Measurements from ENCODE around the gene ACRV1. TPM values are rescaled to one million over a fixed set of nuclear protein-coding genes. Genes with fewer than 3 reads are reported as not detected.

Gene ACRV1
- total RNA-seq, 2 donors from 2014 or later: 0.37 TPM; not detected in 1

- H3K27me3 ChIP-seq (ENCODE audit: control insufficient read depth, insufficient read depth, low read length, poor library complexity, severe bottlenecking): no peaks in the 10 kb centered on the region
- WGBS, 2 experiments (ENCODE audit: insufficient coverage in 1 of 2, insufficient read length in 1 of 2): 96% methylated on average over 2 of the region's 3 CpGs; no CpG with 5 or more reads in 1 of the 2 experiments
- H3K9me3 Mint-ChIP-seq: no peaks in the 10 kb centered on the region
- H3K9ac ChIP-seq (ENCODE audit: extremely low read depth, low read length, poor library complexity, severe bottlenecking): no peak overlapping the region
- peaks cover 74% of the 10 kb centered on the region for H3K36me3 Mint-ChIP-seq (ENCODE audit: low read depth)
- H3K4me1 Mint-ChIP-seq: no peaks in the 10 kb centered on the region
- H3K4me3 Mint-ChIP-seq: no peak overlapping the region
- H3K27ac ChIP-seq (ENCODE audit: low read depth, low read length): no peak overlapping the region
- H3K27ac Mint-ChIP-seq: no peak overlapping the region
- H3K36me3 ChIP-seq (ENCODE audit: control insufficient read depth, insufficient read depth, low read length): peaks cover 84% of the 10 kb centered on the region
- H3K27me3 Mint-ChIP-seq (ENCODE audit: insufficient read depth): no peaks in the 10 kb centered on the region
- no peak overlapping the region for H3K4me3 ChIP-seq (ENCODE audit: low read length)
- no peak for DNase-seq
- TF ChIP-seq CTCF (conservative IDR thresholded peaks at IDR 0.05): no peak
- no peaks in the 10 kb centered on the region for H3K9me3 ChIP-seq (ENCODE audit: control insufficient read depth, low read length)
- no peaks in the 10 kb centered on the region for H3K4me1 ChIP-seq (ENCODE audit: control insufficient read depth, insufficient read depth, low read length)
Measured at GRCh38 chr11:125645871-125646270, 34.8 kb downstream of the ACRV1 start.

- 98 to 100% methylated on average over 1 of the region's 1 CpG for WGBS, 2 experiments (ENCODE audit: insufficient coverage in 1 of 2, insufficient read length in 1 of 2)
- no peak overlapping the region for H3K27ac Mint-ChIP-seq
Measured at GRCh38 chr11:125638315-125638714, 42.3 kb downstream of the ACRV1 start.

GRCh38 chr11:125637840-125638239 lies 42.8 kb downstream of the ACRV1 start:
- 83 to 91% methylated on average over 2 to 3 of the region's 3 CpGs for WGBS, 2 experiments (ENCODE audit: insufficient coverage in 1 of 2, insufficient read length in 1 of 2)

More at GRCh38 chr11:125638315-125638714, 42.3 kb downstream of the ACRV1 start:
- no peaks in the 10 kb centered on the region for H3K27me3 Mint-ChIP-seq (ENCODE audit: insufficient read depth)
- Histone ChIP-seq H3K9me3 (ENCODE audit: control insufficient read depth, low read length) (no peaks in the 10 kb centered on the region), H3K27me3 (ENCODE audit: control insufficient read depth, insufficient read depth, low read length, poor library complexity, severe bottlenecking) (no peaks in the 10 kb centered on the region), H3K27ac (ENCODE audit: low read depth, low read length) (no peak overlapping the region), H3K4me1 (ENCODE audit: control insufficient read depth, insufficient read depth, low read length) (no peaks in the 10 kb centered on the region), H3K9ac (ENCODE audit: extremely low read depth, low read length, poor library complexity, severe bottlenecking) (no peak overlapping the region), H3K4me3 (ENCODE audit: low read length) (no peak overlapping the region), H3K36me3 (ENCODE audit: control insufficient read depth, insufficient read depth, low read length) (peaks cover 89% of the 10 kb centered on the region)
- no peak for TF ChIP-seq CTCF (conservative IDR thresholded peaks at IDR 0.05)
- no peak for DNase-seq
- no peaks in the 10 kb centered on the region for H3K4me1 Mint-ChIP-seq
- H3K36me3 Mint-ChIP-seq (ENCODE audit: low read depth): peaks cover 67% of the 10 kb centered on the region
- H3K4me3 Mint-ChIP-seq: no peak overlapping the region
- no peaks in the 10 kb centered on the region for H3K9me3 Mint-ChIP-seq

More at GRCh38 chr11:125637840-125638239, 42.8 kb downstream of the ACRV1 start:
- Histone ChIP-seq H3K4me1 (ENCODE audit: control insufficient read depth, insufficient read depth, low read length) (no peaks in the 10 kb centered on the region), H3K9ac (ENCODE audit: extremely low read depth, low read length, poor library complexity, severe bottlenecking) (no peak overlapping the region), H3K36me3 (ENCODE audit: control insufficient read depth, insufficient read depth, low read length) (peaks cover 94% of the 10 kb centered on the region), H3K4me3 (ENCODE audit: low read length) (no peak overlapping the region), H3K9me3 (ENCODE audit: control insufficient read depth, low read length) (no peaks in the 10 kb centered on the region), H3K27me3 (ENCODE audit: control insufficient read depth, insufficient read depth, low read length, poor library complexity, severe bottlenecking) (no peaks in the 10 kb centered on the region), H3K27ac (ENCODE audit: low read depth, low read length) (no peak overlapping the region)
- H3K4me3 Mint-ChIP-seq: no peak overlapping the region
- no peaks in the 10 kb centered on the region for H3K27me3 Mint-ChIP-seq (ENCODE audit: insufficient read depth)
- DNase-seq: no peak
- no peaks in the 10 kb centered on the region for H3K4me1 Mint-ChIP-seq
- TF ChIP-seq CTCF (conservative IDR thresholded peaks at IDR 0.05): no peak
- peaks cover 71% of the 10 kb centered on the region for H3K36me3 Mint-ChIP-seq (ENCODE audit: low read depth)
- H3K27ac Mint-ChIP-seq: no peak overlapping the region
- no peaks in the 10 kb centered on the region for H3K9me3 Mint-ChIP-seq

Measured in endodermal cell (in vitro differentiated cells).